Large intestine (tissue), 3 donors: ENCODE measurements around the gene RPS6KA4. TPM values are rescaled to one million over a fixed set of nuclear protein-coding genes. Genes with fewer than 3 reads are reported as not detected.

Experiments
- DNase-seq, 2 donors: peaks; one replicate each; pipeline versions ENCODE4 v3.0.0 to v3.0.0-alpha.2; 2013
- H3K27ac ChIP-seq: one replicate; pipeline ENCODE4 v1.5.1; 2013; ENCODE audit warnings: low read length
- H3K27me3 ChIP-seq: 2 replicates; pipeline ENCODE4 v1.6.1; 2013; ENCODE audit warnings: low read length; ENCODE audit not compliant: control insufficient read depth, insufficient read depth
- H3K36me3 ChIP-seq: 2 replicates; pipeline ENCODE4 v1.6.1; 2013; ENCODE audit warnings: low read length; ENCODE audit not compliant: control insufficient read depth, insufficient read depth
- H3K4me1 ChIP-seq: one replicate; pipeline ENCODE4 v1.6.1; 2013; ENCODE audit warnings: low read length; ENCODE audit not compliant: control insufficient read depth, insufficient read depth
- H3K4me3 ChIP-seq: one replicate; pipeline ENCODE4 v1.5.1; 2013; ENCODE audit warnings: low read length
- H3K9me3 ChIP-seq: one replicate; pipeline ENCODE4 v1.6.1; 2013; ENCODE audit warnings: mild to moderate bottlenecking, low read depth, low read length, moderate library complexity; ENCODE audit not compliant: control insufficient read depth
- WGBS: methylation state at CpG from one replicate; pipeline ENCODE4 v1.1.5; 2013; ENCODE audit warnings: low lambda C conversion rate; ENCODE audit not compliant: insufficient coverage; 5-methylcytosine and 5-hydroxymethylcytosine counted together
- polyA plus RNA-seq: library from polyadenylated mRNA; unstranded; fragments of 120-200 nt; gene quantifications from one replicate; pipeline ENCODE4 v1.2.1, GENCODE V29; 2013

RPS6KA4 gene
- polyA plus RNA-seq, 1 donor = 25.8 TPM

DNA sequence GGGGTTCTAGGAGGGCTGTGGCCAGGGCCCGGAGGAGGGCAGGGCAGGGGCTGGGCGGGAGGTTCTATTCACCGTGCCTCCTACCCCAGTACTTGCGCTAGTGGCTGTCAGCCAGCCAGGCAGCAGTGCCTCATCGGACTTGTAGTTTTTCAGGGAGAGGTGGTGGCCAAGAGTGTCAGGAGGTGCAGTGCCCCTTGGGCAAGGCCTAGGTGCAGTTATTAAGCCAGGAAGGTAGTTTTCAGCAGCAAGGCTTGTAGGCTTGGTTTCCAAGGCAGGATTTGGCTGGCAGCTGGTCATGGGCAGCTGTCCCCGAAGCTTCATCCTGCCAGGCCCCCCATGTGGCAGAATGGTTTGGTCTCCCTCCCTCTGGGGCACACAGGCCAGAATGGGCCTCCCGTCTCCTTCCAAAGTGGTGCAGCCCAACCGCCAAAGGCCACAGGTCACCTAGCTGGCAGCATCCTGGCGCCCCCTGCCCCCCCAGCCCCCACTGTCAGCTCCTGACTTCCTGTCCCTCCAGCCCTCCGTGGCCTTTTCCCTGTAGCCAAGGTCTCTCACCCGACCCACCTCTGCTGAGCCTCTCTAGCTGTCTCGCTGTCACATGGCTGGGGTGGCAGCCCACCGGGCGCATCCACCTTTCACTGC is 10.5 kb upstream of the RPS6KA4 start:
- no peak for DNase-seq

DNA sequence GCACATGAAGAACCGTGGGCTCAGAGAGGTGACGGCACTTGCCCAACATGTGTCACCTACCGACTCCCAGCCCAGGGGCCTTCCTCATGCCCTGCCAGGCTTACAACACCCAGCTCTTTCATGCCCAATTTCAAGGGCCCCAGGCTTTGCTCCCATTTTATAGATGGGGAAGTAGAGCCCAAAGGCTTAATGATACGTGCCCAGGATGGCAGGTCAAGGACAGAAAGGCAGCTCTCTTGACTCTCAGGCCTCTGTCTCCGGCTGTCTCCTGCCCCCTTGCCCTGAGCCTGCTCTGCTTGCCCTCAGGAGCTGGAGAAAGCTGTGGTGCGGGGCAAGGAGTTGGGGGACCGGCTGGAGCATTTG is 10.0 kb upstream of the RPS6KA4 start:
- Histone ChIP-seq H3K4me1 (peaks cover 4% of the 10 kb centered on the region), H3K36me3 (no peaks in the 10 kb centered on the region), H3K9me3 (no peaks in the 10 kb centered on the region), H3K27me3 (no peaks in the 10 kb centered on the region), H3K27ac (no peak overlapping the region), H3K4me3 (no peak overlapping the region)
- no CpG with 5 or more reads among the region's 7 CpGs for WGBS
- no peak for DNase-seq

More for the DNA sequence above, 10.5 kb upstream of the RPS6KA4 start:
- WGBS = no CpG with 5 or more reads among the region's 14 CpGs
- no peak overlapping the region for H3K27ac ChIP-seq
- H3K4me1 ChIP-seq = peaks cover 10% of the 10 kb centered on the region
- no peaks in the 10 kb centered on the region for H3K9me3 ChIP-seq
- H3K36me3 ChIP-seq = no peaks in the 10 kb centered on the region
- H3K4me3 ChIP-seq = no peak overlapping the region
- H3K27me3 ChIP-seq = no peaks in the 10 kb centered on the region

GRCh38 chr11:64349404-64349803 is 9.6 kb upstream of the RPS6KA4 start:
- no peaks in the 10 kb centered on the region for H3K36me3 ChIP-seq
- no peak for DNase-seq

GRCh38 chr11:64351136-64351631 is 7.8 kb upstream of the RPS6KA4 start:
- no peaks in the 10 kb centered on the region for H3K27me3 ChIP-seq
- no peak overlapping the region for H3K4me3 ChIP-seq
- peaks cover 11% of the 10 kb centered on the region for H3K4me1 ChIP-seq
- H3K27ac ChIP-seq = no peak overlapping the region
- H3K36me3 ChIP-seq = no peaks in the 10 kb centered on the region
- H3K9me3 ChIP-seq = no peaks in the 10 kb centered on the region
- no peak for DNase-seq
- WGBS = no CpG with 5 or more reads among the region's 18 CpGs

More at GRCh38 chr11:64349404-64349803, 9.6 kb upstream of the RPS6KA4 start:
- no peaks in the 10 kb centered on the region for H3K9me3 ChIP-seq
- H3K27ac ChIP-seq = no peak overlapping the region
- H3K4me3 ChIP-seq = no peak overlapping the region
- no CpG with 5 or more reads among the region's 11 CpGs for WGBS
- H3K27me3 ChIP-seq = no peaks in the 10 kb centered on the region
- H3K4me1 ChIP-seq = peaks cover under 1% of the 10 kb centered on the region

- H3K4me1 ChIP-seq = peaks cover 16% of the 10 kb centered on the region
- no CpG with 5 or more reads among the region's 33 CpGs for WGBS
- H3K36me3 ChIP-seq = no peaks in the 10 kb centered on the region
- H3K27me3 ChIP-seq = no peaks in the 10 kb centered on the region
- DNase-seq = no peak
- H3K27ac ChIP-seq = no peak overlapping the region
- H3K9me3 ChIP-seq = no peaks in the 10 kb centered on the region
- H3K4me3 ChIP-seq = no peak overlapping the region
Measured at GRCh38 chr11:64352099-64352994, 6.6 kb upstream of the RPS6KA4 start.

GRCh38 chr11:64352995-64353714 is 5.8 kb upstream of the RPS6KA4 start:
- Histone ChIP-seq H3K27me3 (no peaks in the 10 kb centered on the region), H3K36me3 (no peaks in the 10 kb centered on the region), H3K4me3 (no peak overlapping the region), H3K27ac (no peak overlapping the region), H3K9me3 (no peaks in the 10 kb centered on the region), H3K4me1 (peaks cover 24% of the 10 kb centered on the region)
- no peak for DNase-seq
- WGBS = no CpG with 5 or more reads among the region's 34 CpGs

DNA sequence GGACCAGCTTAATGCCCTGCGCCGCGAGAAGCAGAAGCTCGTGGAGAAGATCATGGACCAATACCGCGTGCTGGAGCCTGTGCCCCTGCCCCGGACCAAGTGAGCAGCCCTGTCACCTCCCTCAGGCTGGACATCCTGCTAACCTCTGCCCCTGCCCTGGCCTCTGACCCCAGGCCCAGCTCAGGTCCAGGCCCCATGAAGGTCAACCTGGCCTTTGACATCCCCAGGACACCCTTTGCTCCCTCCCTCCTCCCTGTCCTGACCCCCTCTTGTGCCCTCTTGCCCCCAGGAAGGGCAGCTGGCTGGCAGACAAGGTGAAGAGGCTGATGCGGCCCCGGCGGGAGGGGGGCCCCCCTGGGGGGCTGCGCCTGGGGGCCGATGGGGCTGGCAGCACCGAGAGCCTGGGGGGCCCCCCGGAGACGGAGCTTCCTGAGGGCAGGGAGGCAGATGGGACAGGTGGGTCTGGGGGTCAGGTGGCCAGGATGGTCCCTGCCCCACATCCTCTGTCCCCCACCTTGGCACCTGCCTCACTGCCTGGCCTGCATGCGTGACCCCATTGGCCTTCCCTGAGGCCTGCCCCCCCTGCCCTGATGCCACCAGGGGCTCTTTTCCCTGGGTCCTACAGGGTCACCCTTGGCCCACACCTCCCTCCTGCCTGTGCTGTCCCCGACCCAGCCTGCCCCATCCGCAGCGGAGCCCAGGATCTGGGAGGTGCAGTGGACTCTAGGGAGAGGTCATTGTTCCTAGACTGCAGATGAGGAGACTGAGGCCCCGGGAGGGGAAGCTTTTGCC is 5.1 kb upstream of the RPS6KA4 start:
- Histone ChIP-seq H3K4me3 (no peak overlapping the region), H3K4me1 (peaks cover 29% of the 10 kb centered on the region), H3K36me3 (no peaks in the 10 kb centered on the region), H3K27me3 (no peaks in the 10 kb centered on the region), H3K27ac (no peak overlapping the region), H3K9me3 (no peaks in the 10 kb centered on the region)
- DNase-seq = no peak
- WGBS = no CpG with 5 or more reads among the region's 20 CpGs

DNA sequence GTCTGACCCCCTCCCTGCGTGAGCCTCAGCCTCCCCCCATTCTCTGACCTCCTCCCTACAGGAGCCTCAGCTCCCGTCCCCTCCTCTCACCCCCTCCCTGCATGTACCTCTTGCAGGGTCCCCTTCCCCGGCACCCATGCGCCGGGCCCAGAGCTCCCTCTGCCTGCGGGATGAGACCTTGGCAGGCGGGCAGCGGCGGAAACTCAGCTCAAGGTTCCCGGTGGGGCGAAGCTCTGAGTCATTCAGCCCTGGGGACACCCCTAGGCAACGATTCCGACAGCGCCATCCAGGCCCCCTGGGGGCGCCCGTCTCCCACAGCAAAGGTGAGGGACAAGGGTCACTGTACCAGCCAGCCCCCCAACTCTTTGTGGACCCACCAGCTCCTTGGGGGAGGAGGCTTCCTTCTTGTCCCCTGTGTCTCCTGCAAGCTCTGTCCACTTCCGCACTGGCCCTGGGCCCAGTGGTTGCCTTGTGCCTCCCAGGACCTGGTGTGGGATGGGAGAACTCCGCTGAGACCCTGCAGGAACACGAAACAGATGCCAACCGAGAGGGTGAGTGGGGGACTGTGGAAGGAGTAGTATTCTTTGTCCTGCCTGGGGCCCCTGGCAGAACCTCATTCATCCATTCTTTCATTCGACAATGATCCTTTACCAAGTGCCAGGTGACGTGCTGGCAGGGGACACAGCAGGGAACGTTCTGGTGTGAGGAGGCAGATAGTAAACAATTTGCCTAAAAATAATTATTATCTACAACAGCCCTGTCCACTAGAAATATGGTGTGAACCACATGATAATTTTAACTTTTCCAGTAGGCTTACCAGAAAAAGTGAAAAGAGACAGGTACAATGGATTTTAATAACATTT is 3.7 kb upstream of the RPS6KA4 start:
- WGBS = no CpG with 5 or more reads among the region's 23 CpGs
- Histone ChIP-seq H3K9me3 (no peaks in the 10 kb centered on the region), H3K36me3 (no peaks in the 10 kb centered on the region), H3K27ac (peak overlapping the region; percentile 49), H3K4me3 (no peak overlapping the region), H3K27me3 (no peaks in the 10 kb centered on the region), H3K4me1 (peaks cover 39% of the 10 kb centered on the region)
- DNase-seq = peak; percentile 84 to 90
